ENCODE measurements around the gene TNNT3.
"Not testable (repeated sequence)": the region's sequence is repeated elsewhere in the genome, so short reads cannot be mapped to it uniquely, and the experiment has no call there.

TNNT3 gene

DNA sequence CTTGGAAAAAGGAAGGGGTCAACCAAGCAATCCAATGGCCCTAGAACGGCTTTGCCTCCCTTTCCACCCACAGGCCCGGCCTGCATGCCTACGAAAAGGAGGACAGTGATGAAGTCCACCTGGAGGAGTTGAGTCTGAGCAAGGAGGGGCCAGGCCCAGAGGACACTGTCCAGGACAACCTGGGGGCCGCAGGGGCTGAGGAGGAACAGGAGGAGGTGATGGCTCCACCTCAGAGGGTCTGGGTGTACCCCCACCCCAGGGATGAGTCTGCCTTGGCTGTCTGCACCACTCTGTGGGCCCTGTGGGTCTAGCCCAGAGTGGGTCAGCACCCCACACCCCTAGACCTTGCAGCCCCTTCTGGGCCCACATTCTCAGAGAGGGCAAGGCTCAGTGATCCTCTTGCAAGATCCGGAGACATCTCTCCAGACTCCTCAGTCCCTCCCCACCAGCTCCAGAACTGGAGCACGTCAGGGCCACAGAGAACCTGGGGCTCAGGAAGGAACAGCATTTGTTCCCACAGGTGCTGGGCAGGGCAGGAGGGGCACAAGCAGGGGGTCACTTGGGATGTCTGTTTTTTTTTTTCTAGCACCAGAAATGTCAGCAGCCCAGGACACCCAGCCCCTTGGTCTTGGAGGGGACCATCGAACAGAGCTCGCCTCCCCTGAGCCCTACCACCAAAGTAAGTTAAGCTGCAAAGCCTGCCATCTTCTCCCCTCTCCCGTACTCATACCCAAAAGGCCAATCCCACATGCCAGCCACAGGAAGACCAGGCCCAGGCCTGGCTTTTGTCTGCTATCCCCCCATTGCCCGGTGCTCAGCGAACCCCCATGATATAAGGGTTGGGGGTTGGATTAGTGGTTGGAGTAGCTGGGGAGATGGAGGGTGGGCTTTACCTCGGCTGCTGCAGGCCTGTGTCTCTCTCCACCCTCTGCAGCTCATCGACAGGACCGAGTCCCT lies 35.9 kb upstream of the TNNT3 start:
- no peaks in the 10 kb centered on the region for H3K36me3 ChIP-seq (ENCODE audit: insufficient read depth, low read length)
- no peak overlapping the region for H3K4me3 ChIP-seq (ENCODE audit: low read length)
- no peak overlapping the region for H3K27ac ChIP-seq (ENCODE audit: low read depth, low read length)
- WGBS = 95% methylated on average over 14 of the region's 14 CpGs
- H3K9me3 ChIP-seq (ENCODE audit: insufficient read depth, low read depth, low read length) = no peaks in the 10 kb centered on the region
- peaks cover 3% of the 10 kb centered on the region; the same call in 1 of the 2 replicates for H3K4me1 ChIP-seq (ENCODE audit: insufficient read depth, low read length)
- H3K27me3 ChIP-seq (ENCODE audit: insufficient read depth, low read length) = no peaks in the 10 kb centered on the region; the same call in 1 of the 2 replicates
- H3K9ac ChIP-seq (ENCODE audit: low read depth, low read length) = no peak overlapping the region

DNA sequence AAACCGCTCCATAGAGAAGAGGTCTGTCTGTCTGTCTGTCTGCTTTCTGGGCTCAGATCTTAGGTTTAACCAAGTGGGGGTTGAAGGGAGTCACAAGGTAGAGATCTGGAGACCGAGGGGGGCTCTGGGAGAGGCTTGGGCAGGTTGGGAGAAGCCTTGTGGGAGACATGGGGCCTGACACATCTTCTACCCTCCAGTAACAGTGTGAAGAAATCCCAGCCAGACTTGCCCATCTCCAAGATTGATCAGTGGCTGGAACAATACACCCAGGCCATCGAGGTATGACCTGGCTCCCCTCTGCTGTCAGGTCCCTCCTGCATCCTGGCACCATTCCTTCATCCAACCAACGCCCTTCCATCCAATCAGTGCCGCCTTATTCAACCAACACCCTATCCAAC lies 35.2 kb upstream of the TNNT3 start:
- Histone ChIP-seq H3K9me3 (ENCODE audit: insufficient read depth, low read depth, low read length) (no peaks in the 10 kb centered on the region), H3K27me3 (ENCODE audit: insufficient read depth, low read length) (no peaks in the 10 kb centered on the region), H3K9ac (ENCODE audit: low read depth, low read length) (no peak overlapping the region), H3K27ac (ENCODE audit: low read depth, low read length) (no peak overlapping the region), H3K4me1 (ENCODE audit: insufficient read depth, low read length) (peaks cover 3% of the 10 kb centered on the region; the same call in 1 of the 2 replicates), H3K36me3 (ENCODE audit: insufficient read depth, low read length) (no peaks in the 10 kb centered on the region), H3K4me3 (ENCODE audit: low read length) (no peak overlapping the region)
- WGBS = 91% methylated on average over 5 of the region's 5 CpGs

DNA sequence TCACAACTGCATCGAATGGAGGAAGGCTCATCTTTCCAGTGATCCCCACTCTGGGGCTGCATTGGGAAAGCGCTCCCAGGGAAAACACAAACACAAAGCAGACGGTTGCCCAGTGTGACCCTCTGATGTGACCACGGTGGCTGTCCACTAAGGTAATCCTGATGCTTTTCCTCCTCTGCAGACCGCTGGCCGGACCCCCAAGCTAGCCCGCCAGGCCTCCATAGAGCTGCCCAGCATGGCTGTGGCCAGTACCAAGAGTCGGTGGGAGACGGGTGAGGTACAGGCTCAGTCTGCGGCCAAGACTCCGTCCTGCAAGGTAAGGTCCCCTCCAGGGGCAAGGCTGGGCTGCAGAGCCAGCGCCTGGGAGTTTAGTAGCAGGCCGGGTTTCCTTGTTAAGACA lies 33.0 kb upstream of the TNNT3 start:
- not testable (repeated sequence) for H3K4me3 ChIP-seq (ENCODE audit: low read length); H3K27me3 ChIP-seq (ENCODE audit: insufficient read depth, low read length); H3K4me1 ChIP-seq (ENCODE audit: insufficient read depth, low read length); H3K36me3 ChIP-seq (ENCODE audit: insufficient read depth, low read length); H3K9me3 ChIP-seq (ENCODE audit: insufficient read depth, low read depth, low read length); H3K9ac ChIP-seq (ENCODE audit: low read depth, low read length); H3K27ac ChIP-seq (ENCODE audit: low read depth, low read length)
- WGBS = 90% methylated on average over 13 of the region's 13 CpGs

DNA sequence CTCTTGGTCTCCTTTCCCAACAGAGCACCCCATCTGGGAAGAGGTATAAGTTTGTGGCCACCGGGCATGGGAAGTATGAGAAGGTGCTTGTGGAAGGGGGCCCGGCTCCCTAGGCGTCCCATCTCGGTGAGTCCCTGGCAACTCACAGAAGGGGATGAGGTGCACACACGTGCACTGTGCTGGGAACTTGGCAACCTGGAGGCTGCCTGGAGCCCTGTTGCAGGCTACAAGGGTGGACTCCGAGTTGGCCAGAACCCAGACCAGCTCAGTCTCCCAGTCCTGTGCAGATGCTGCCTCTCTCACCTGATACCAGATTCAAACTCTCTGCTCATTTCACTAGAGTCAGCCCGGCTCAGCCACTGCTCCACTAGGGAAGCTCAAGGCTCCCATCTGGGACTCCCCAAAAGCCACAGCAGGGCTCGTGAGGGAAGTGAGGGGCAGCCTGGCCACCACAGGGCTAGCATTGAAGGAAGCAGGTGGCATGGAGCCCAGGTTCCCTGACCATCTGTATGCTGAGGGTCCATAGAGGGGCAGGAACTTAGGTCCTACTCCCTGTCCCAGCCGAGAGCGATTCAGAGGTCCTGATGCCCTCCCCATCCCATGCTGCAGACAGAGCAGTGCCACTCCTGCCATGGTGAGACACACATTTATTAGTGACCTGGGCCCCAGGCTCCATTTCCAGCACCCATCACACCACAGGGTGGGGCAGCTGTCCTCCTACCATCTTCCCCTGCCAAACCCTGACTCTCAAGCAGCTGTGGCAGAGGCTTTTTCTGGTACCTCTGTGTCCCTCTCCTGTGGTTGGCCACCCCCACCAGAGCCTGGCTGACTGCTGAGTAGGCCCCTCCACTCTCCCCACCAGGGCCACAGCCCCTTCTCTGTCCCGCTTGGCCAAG lies 31.8 kb upstream of the TNNT3 start:
- Histone ChIP-seq H3K9ac (ENCODE audit: low read depth, low read length) (no peak overlapping the region), H3K9me3 (ENCODE audit: insufficient read depth, low read depth, low read length) (no peaks in the 10 kb centered on the region), H3K27me3 (ENCODE audit: insufficient read depth, low read length) (no peaks in the 10 kb centered on the region), H3K4me1 (ENCODE audit: insufficient read depth, low read length) (peaks cover under 1% of the 10 kb centered on the region; the same call in 1 of the 2 replicates), H3K36me3 (ENCODE audit: insufficient read depth, low read length) (no peaks in the 10 kb centered on the region), H3K27ac (ENCODE audit: low read depth, low read length) (no peak overlapping the region), H3K4me3 (ENCODE audit: low read length) (no peak overlapping the region)
- WGBS = 91% methylated on average over 11 of the region's 11 CpGs

DNA sequence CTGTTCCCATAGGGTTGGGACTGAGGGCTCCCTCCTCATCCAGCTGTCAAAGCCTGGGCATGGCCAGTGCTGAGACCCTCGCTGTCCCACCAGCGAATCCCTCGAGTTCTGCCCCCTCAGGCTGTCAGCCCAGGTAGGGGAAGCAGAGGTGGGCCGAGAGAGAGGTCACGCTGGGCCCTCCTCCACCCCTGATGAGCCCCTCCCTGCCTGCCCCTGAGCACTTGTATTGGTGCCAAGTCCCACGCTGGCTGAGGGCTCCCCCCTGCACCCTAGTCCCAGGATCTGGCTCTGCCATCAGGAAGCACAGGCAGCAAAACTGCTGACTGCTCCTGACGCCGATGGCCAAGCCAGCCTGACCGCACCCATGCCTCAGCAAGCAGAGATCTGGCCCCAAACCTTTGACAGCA lies 31.2 kb upstream of the TNNT3 start:
- H3K27me3 ChIP-seq (ENCODE audit: insufficient read depth, low read length) = no peaks in the 10 kb centered on the region
- H3K36me3 ChIP-seq (ENCODE audit: insufficient read depth, low read length) = no peaks in the 10 kb centered on the region
- H3K4me1 ChIP-seq (ENCODE audit: insufficient read depth, low read length) = no peaks in the 10 kb centered on the region
- WGBS = 90% methylated on average over 9 of the region's 9 CpGs
- H3K9ac ChIP-seq (ENCODE audit: low read depth, low read length) = no peak overlapping the region
- H3K4me3 ChIP-seq (ENCODE audit: low read length) = no peak overlapping the region
- no peak overlapping the region for H3K27ac ChIP-seq (ENCODE audit: low read depth, low read length)
- H3K9me3 ChIP-seq (ENCODE audit: insufficient read depth, low read depth, low read length) = no peaks in the 10 kb centered on the region

DNA sequence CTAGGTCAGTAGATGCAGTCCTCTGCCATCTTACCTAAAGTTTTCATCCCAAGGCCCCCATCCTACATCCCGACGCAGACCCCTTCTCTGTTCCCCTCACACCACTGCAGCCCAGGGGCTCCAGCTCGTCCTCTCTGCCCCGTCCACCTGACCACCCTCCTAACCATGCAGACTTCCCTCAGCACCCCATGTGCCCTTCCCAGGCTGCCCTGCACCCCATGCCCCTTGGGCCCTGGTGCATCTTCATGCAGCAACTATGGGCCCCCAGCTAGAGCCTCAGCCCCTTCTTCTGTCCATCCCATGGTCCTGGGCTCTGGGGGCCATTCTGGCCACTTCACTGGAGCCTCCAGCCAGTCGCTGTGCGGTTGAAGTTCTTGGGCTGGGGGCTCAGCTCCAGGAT lies 30.7 kb upstream of the TNNT3 start:
- Histone ChIP-seq H3K27ac (ENCODE audit: low read depth, low read length) (no peak overlapping the region), H3K27me3 (ENCODE audit: insufficient read depth, low read length) (no peaks in the 10 kb centered on the region), H3K36me3 (ENCODE audit: insufficient read depth, low read length) (no peaks in the 10 kb centered on the region), H3K4me1 (ENCODE audit: insufficient read depth, low read length) (no peaks in the 10 kb centered on the region), H3K9me3 (ENCODE audit: insufficient read depth, low read depth, low read length) (no peaks in the 10 kb centered on the region), H3K9ac (ENCODE audit: low read depth, low read length) (no peak overlapping the region), H3K4me3 (ENCODE audit: low read length) (no peak overlapping the region)
- 93% methylated on average over 6 of the region's 6 CpGs for WGBS

DNA sequence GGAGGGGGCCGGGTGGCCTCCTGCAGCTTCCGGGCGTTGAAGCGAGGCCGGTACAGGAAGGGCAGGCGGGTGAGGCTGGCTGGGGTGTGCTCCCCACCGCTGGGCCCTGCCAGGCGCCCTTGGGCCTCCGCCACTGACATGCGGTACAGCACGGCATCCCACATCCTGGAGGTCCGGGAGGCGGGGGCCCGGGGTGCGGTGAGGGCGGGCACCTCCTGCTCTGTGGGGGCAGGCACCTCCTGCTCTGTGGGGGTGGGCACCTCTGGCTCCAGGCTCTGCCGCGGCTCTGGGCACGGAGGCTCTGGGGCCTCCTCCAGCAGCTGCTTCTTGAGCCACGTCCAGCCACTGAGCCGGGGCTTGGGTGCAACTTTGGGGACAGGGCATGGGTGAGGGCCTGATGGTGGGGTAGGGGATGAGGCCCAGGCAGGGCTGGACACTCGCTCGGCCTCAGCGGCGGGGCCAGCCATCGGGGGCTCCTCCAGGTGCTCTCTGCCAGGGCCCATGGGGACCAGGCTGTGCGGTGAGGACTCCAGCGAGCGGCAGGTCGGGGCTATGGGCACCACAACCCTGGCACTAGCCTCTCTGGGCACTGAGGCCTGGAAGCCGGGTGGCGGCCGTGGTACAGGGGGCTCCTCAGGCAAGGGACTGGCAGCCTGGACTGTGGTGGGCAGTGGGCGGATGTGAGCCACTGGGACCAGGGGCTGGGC lies 30.1 kb upstream of the TNNT3 start:
- no peak overlapping the region for H3K4me3 ChIP-seq (ENCODE audit: low read length)
- H3K27me3 ChIP-seq (ENCODE audit: insufficient read depth, low read length) = no peaks in the 10 kb centered on the region
- H3K36me3 ChIP-seq (ENCODE audit: insufficient read depth, low read length) = no peaks in the 10 kb centered on the region
- H3K27ac ChIP-seq (ENCODE audit: low read depth, low read length) = no peak overlapping the region
- H3K9ac ChIP-seq (ENCODE audit: low read depth, low read length) = no peak overlapping the region
- WGBS = 94% methylated on average over 34 of the region's 34 CpGs
- no peaks in the 10 kb centered on the region for H3K4me1 ChIP-seq (ENCODE audit: insufficient read depth, low read length)
- H3K9me3 ChIP-seq (ENCODE audit: insufficient read depth, low read depth, low read length) = no peaks in the 10 kb centered on the region

DNA sequence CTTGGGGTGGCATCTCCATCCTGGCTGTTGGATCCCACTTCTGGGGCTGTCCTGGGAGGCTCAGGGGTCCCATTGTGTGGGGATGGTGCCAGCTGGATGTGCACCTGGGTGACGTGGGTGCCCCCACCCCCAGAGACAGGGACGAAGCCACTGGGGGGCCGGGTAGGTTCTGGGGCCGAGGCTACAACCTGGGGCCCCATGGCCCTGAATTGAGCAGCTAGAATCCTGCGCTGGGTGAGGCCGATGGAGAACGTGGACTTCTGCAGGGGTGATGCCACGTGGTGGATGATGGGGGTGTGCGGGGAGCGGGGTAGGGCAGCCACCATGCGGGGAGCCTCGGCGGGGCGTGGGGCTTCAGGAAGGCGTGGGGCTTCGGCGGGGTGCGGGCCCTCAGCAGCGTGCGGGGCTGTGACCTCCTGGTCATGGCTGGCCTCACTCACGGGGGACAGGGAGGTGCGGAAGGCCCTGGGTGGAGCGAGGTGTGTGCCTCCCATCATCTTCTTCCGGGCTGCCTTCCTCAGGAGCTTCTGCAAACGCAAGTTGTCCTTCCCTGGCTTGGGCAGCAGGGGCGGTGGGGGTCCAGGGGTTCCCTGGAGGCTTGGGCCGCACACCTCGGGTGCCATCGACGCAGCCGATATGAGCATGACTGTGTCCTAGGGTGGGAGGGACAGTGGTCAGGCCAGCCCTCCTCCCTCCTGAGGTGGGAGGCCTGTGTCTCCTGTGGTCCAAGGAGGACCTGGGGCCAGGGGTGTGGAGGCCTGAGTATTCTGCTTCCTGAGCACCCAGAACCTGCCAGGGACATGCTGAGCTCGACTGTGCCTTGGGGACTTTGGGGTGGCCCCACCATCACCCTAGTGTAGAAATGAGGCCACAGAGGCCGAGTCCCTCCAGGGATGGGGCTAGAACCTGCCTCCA lies 29.3 kb upstream of the TNNT3 start:
- no peaks in the 10 kb centered on the region for H3K36me3 ChIP-seq (ENCODE audit: insufficient read depth, low read length)
- no peaks in the 10 kb centered on the region for H3K4me1 ChIP-seq (ENCODE audit: insufficient read depth, low read length)
- 93% methylated on average over 33 of the region's 33 CpGs for WGBS
- H3K27me3 ChIP-seq (ENCODE audit: insufficient read depth, low read length) = no peaks in the 10 kb centered on the region
- no peak overlapping the region for H3K4me3 ChIP-seq (ENCODE audit: low read length)
- no peaks in the 10 kb centered on the region for H3K9me3 ChIP-seq (ENCODE audit: insufficient read depth, low read depth, low read length)
- no peak overlapping the region for H3K27ac ChIP-seq (ENCODE audit: low read depth, low read length)
- no peak overlapping the region for H3K9ac ChIP-seq (ENCODE audit: low read depth, low read length)

DNA sequence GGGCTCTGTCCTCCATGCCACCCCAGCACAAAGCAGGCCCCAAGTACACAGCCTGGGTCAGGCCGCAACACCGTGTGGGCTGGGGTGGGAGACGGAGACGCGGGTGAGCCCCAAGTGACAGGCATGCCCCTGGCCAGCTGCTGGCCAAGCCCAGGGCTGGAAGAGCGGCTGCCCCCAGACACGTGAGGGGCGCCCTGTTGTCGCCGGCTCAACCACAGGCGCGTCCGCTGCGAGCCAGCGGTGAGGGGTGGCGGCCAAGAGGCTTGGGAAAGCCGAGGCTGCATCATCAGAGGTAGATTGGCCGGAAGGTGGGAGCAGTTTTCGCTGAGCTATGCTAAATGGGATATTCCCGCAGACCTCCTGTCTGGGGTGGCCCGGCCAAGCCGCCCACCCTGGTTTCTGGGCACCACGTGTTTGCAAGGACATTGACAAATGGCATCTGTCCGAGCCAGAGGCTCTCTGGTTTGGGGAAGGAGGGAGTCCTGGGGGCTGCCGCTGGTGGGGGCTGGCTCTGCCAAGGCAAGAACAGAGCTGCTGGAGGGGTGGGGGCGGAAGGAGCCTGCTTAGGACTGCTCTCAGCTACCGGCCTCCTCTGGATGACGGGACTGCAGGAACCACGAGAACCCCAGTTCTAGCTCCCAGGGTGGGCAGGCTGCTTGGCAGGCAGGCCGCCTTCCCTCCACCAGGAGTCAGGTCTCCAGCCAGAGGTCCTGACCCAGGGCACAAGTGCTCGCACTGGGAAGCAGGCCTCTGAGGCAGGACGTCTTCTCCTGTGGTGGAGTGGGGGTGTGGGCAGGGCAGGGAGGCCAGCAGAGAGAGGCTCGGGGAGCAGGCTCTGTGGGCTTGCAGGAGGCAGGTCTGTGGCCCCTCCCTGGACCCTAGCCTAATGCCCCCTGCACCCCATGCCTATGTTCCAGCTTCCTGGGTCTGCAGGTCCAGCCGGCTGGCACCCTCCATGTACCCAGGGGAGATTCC lies 28.4 kb upstream of the TNNT3 start:
- Histone ChIP-seq H3K27ac (ENCODE audit: low read depth, low read length) (no peak overlapping the region), H3K4me1 (ENCODE audit: insufficient read depth, low read length) (no peaks in the 10 kb centered on the region), H3K9me3 (ENCODE audit: insufficient read depth, low read depth, low read length) (no peaks in the 10 kb centered on the region), H3K27me3 (ENCODE audit: insufficient read depth, low read length) (no peaks in the 10 kb centered on the region), H3K36me3 (ENCODE audit: insufficient read depth, low read length) (no peaks in the 10 kb centered on the region), H3K4me3 (ENCODE audit: low read length) (no peak overlapping the region), H3K9ac (ENCODE audit: low read depth, low read length) (no peak overlapping the region)
- WGBS = 93% methylated on average over 34 of the region's 34 CpGs

Data from HUES64 (cell line).